HG03175 (cell line): Measurements from ENCODE around the gene EEF1AKMT4.
"Not testable (repeated sequence)": the region's sequence is repeated elsewhere in the genome, so short reads cannot be mapped to it uniquely, and the experiment has no call there.

ENCODE experiments used
- ATAC-seq: cut with Tn5 transposase; IDR thresholded peaks from one replicate; pipeline ENCODE4 v1.9.1; 2021; ENCODE audit warnings: mild to moderate bottlenecking, moderate library complexity; ENCODE audit not compliant: unreplicated experiment

EEF1AKMT4 gene

GRCh38 chr3:184259878-184260723, 10.6 kb downstream of the EEF1AKMT4 start:
- ATAC-seq = peak; percentile 42

- peak; percentile 10 for ATAC-seq
Observed at GRCh38 chr3:184260724-184261269, 11.3 kb downstream of the EEF1AKMT4 start.

GRCh38 chr3:184261270-184261853, 11.9 kb downstream of the EEF1AKMT4 start, which contains the start of gene CAMK2N2:
Gene CAMK2N2, minus strand, starts transcription at chr3:184261553. Its CDS starts 268 bp downstream, at chr3:184261285.
- ATAC-seq = peak; percentile 40

GRCh38 chr3:184261854-184262763, 12.6 kb downstream of the EEF1AKMT4 start:
- no peak for ATAC-seq

GRCh38 chr3:184262764-184263179, 13.3 kb downstream of the EEF1AKMT4 start:
- ATAC-seq = no peak

- ATAC-seq = not testable (repeated sequence)
Observed at GRCh38 chr3:184267249-184267648, 17.8 kb downstream of the EEF1AKMT4 start.

GRCh38 chr3:184272269-184272668, 22.8 kb downstream of the EEF1AKMT4 start:
- ATAC-seq = no peak

- no peak for ATAC-seq
Observed at GRCh38 chr3:184275381-184275701, 25.9 kb downstream of the EEF1AKMT4 start.

- ATAC-seq = no peak
Observed at GRCh38 chr3:184275961-184276910, 26.8 kb downstream of the EEF1AKMT4 start, which contains the start of gene ECE2. Gene ECE2, plus strand, starts transcription at chr3:184276022. Its CDS starts 132 bp downstream, at chr3:184276154.

- no peak for ATAC-seq
Observed at GRCh38 chr3:184277366-184277765, 27.9 kb downstream of the EEF1AKMT4 start.

GRCh38 chr3:184282941-184283340, 33.5 kb downstream of the EEF1AKMT4 start:
- ATAC-seq = no peak

- ATAC-seq = no peak
Observed at GRCh38 chr3:184283681-184284080, 34.2 kb downstream of the EEF1AKMT4 start.

- ATAC-seq = no peak
Observed at GRCh38 chr3:184284696-184285095, 35.2 kb downstream of the EEF1AKMT4 start.

- ATAC-seq = no peak
Observed at GRCh38 chr3:184289426-184289938, 40.0 kb downstream of the EEF1AKMT4 start.

- ATAC-seq = no peak
Observed at GRCh38 chr3:184290331-184290730, 40.9 kb downstream of the EEF1AKMT4 start.

GRCh38 chr3:184291044-184291737, 41.7 kb downstream of the EEF1AKMT4 start:
- no peak for ATAC-seq

- ATAC-seq = no peak
Observed at GRCh38 chr3:184291738-184292445, 42.4 kb downstream of the EEF1AKMT4 start.

GRCh38 chr3:184295771-184296170, 46.3 kb downstream of the EEF1AKMT4 start:
- no peak for ATAC-seq
